Stimulated activated CD4-positive, alpha-beta T cell treated with anti-CD3 and anti-CD28 coated beads, Interleukin-15, amount 100 ng/mL, for 48 hours (primary cell): ENCODE results near the gene RBFOX1.
"Not testable (repeated sequence)": the region's sequence is repeated elsewhere in the genome, so short reads cannot be mapped to it uniquely, and the experiment has no call there.

Experiments used
- DNase-seq, 2 donors: peaks; one replicate each; pipeline ENCODE4 v3.0.0-alpha.2; 2020; ENCODE audit warnings: low read depth in 2 of 2

Gene RBFOX1

DNA sequence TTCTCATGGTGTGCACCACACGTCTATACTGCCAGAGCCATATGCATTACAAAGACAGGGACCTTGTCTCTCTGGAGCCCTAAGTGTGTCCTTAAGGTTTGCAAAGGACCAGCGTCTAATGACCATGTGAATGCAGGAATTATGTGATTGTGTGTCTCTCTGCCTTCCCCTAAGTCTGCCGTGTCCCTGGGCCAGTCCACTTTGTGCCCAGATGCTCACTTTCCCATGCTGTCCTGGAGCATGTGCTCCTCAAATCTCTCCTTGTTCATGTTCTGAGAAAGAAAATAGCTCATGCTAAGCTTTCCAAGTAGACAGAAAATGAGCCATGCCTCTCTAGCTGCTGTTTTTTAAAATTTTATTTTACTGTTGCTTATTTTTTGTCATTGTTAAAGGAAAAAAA lies 125.5 kb downstream of the RBFOX1 start:
- no peak for DNase-seq

DNA sequence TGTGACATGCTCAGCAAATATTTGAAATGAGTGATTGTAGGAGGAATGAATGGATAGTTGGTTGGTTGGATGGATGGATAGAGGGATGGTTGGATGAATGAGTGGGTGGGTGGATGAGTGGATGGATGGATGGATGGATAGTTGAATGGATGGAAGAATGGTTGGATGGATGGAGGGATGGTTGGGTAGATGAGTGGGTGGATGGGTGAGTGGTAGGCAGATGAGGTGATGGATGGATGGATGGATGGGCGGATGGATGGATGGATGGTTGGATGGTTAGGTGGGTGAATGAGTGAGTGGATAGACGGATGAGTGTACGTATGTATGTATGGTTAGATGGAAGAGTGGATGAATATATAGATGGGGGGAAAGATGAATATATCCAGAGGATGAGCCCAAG lies 137.7 kb downstream of the RBFOX1 start:
- no peak for DNase-seq

- no peak for DNase-seq
Measured at GRCh38 chr16:7471268-7471667, 138.6 kb downstream of the RBFOX1 start.

DNA sequence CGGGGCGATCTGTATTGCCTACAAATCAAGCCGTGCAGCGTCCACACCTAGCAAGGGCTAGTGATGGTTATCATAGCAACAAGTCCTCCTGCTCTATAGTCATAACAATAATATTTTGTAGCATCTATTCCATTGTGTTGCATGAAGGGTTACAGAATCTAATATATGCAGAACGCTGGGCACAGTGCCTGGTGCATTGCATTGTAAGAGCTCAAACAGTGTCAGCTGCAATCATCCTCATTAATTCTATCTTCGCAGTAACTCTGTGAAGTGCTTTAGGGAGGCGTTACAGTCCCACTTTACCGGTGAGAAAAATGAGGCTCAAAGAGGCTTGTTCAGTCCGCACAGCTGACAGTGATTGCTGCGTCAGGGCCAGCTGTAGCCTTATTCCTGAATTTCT lies 149.4 kb downstream of the RBFOX1 start:
- no peak for DNase-seq

- no peak for DNase-seq
Measured at GRCh38 chr16:7482596-7483290, 150.1 kb downstream of the RBFOX1 start.

DNA sequence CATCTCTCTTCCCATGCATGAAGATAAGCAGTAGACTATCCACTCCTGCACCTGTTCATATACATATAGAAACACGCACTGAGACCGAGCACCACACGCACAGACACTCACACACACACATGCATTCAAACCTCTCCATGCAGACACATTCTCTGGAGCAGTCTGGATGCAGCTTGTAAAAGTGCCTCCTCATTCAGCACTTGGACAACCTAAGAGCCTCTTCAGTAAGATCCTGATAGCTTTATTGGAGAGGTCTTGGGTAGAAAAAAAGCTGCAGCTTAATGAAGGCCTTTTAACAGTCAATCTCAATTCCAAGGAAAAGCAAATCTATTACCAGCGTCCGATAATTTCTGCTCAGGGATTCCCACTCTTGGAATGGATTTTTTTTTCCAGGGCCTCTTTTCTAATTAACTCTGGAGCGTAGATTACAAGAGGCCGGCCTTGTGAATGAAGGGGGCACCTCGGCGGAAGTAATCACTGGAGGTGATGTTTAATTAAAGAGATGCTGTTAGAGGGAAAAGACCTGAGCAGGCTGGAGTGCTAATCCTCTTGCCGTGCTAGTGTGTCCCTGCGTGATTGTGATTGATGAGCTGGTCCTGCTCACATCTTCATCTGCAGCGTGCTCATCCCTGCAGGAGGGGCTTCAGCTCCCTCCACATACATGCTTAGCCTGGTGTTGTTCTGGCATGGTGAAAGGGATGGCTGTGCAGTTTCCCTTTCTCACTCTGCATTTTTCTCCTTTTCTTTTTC lies 155.1 kb downstream of the RBFOX1 start:
- no peak for DNase-seq

GRCh38 chr16:7492122-7492521 lies 159.5 kb downstream of the RBFOX1 start:
- DNase-seq, result no peak

DNA sequence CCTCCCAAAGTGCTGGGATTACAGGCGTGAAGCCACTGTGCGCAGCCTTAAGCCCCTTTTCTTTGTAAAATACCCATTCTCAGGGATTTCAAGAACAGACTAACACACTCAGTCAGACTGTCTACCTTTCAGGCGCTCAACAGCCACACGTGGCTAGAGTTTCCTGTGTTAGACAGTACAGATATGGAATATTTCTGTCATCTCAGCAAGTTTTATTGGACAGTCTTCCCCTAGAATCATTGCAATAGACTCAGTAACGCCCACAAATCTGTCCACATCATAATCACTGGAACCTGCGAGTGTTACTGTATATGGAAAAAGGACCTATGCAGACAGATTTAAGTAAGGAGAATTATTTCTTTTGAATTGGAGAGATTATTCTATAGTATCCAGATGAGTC lies 160.5 kb downstream of the RBFOX1 start:
- DNase-seq, result no peak

DNA sequence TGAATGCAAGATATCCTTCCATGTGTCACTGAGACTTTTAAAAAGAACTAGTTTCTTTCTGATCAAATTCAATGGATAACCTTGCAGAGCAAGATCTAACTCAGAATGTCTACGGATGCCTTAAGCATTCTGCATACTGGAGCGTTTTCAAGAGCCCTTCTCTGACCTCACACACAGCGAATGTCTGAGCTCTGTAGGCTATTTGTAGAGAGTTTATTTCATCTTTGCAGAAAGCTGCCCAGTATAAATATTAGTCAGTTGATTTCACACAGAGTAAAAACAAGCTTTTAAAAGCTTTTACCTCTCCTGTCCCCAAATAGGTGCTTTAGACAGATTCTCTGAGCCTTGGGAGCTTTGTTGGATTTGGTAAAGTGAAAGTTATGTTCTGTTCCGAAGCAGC lies 165.0 kb downstream of the RBFOX1 start:
- DNase-seq, result no peak

- no peak for DNase-seq
Measured at GRCh38 chr16:7501868-7502267, 169.2 kb downstream of the RBFOX1 start.

GRCh38 chr16:7502591-7503157 lies 170.0 kb downstream of the RBFOX1 start:
- not testable (repeated sequence) for DNase-seq

DNA sequence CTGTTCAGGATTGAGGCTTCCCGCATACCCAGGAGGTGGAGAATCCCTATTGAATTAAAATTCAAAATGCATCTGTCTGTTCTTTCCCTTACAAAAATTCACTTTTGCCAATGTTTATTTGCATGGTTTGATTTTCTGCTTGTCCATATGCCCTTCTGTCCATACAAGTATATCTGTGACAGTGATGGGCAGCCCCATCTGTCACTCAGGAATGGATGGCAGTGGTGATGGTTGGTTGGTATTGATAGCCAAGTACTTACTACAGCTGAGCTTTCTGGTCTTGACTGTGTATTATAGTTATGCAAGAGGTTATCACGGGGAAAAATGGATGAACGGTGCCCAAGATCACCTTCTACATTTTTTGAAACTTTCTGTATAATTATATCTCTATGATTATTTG lies 171.0 kb downstream of the RBFOX1 start:
- DNase-seq, result no peak

DNA sequence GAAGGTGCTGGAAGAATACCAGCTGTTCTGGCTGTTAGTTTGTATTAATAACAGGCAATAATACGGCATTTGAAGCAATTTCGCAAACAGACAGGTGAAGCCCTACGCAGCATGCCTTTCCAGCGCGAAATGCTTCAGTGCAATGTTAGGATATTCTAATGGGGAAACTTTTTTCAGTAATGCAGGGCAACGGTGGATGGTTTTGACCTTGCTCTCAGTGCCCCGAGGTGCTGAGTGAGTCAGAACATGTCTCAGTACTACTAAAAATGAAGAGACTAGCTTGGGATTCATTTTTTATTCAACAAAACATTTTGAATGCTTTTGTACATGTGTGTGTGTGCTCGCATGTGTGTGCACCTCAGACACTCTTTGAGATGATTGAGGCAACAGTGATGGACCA lies 172.2 kb downstream of the RBFOX1 start:
- DNase-seq, result no peak

- no peak for DNase-seq
Measured at GRCh38 chr16:7505495-7505894, 172.8 kb downstream of the RBFOX1 start.

- DNase-seq, result no peak
Measured at GRCh38 chr16:7506363-7506762, 173.7 kb downstream of the RBFOX1 start.

- no peak for DNase-seq
Measured at GRCh38 chr16:7508656-7509055, 176.0 kb downstream of the RBFOX1 start.

DNA sequence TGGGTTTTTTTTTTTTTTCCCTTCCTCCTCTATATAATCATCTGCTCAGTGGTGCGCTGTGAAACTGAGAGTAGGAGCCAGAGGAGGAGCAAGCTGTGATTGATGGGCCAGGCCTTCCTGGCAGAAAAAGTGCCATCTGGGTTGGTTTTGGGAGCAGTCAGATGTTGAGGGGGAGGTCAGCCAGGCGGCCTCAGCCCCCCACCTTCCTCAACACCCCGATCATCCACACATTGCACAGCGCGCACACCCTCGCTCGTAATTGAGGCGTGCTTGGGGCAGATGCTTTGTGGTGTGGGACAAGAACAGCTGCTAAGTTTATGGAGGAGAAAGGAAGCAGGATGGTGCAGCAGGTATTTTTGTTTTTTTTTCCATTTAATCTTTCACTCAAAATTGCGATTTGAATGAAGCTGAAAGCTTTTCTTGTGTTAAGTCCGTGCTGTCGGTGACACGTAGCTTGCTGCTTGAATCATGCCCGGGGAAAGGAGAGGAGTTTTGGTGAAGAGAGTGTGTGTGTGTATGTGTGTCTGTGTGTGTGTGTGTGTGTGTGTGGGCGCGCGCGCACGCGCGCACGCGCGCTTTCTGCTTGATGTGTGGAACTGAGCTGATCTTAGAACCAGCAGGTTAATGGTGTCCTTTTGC lies 177.4 kb downstream of the RBFOX1 start:
- DNase-seq, result no peak

DNA sequence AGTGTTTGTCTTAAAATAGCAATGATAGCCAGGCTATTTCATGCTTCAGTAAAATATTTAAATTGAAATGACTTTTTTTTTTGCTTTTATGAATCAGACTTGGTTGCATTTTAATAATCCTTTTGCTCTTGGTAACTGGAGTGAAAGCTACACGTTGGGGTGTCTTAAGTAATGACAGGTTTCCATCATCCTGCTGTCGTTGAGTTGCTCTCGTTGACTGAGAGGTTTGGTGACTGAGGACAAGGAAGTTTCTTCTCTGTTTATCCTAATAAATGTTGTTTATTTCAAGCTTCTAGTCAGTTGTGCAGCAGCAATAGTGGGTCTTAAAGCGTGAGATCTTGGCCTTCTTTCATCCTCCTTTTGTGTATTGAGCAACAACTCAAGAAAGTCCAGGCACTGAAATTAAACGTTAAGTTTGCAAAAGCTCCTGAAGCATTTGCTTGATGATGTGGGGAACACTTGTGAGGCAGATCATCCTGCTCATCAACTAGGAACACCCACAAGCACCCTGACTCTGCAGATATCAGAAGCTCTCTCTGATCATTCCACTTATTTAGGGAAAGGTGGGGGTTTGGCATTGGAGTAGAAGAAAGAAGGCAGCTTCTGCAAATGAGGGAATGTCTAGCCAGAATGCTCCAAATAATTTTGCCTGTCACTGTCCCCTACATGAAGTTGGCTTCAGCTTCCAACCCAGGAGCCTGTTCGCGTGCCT lies 179.1 kb downstream of the RBFOX1 start:
- no peak for DNase-seq

DNA sequence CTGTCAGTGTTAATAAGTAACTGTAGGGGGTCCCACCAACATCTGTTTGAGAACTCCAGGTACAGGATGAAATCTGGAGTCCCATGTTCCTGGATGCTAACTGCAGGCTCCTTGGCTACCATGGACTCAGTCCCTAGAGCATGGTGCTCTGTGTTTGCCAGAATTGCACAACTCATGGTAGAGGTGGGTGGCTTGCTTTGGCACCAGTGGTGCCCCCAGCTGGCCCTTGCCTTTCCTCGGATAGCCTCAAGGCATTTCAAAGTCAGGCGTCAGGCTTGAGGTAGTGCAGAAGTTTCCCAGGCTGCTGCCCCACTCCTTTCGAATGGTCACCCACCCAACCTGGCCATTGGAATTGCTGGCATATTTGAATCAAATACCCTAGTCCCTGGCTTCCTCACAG lies 179.9 kb downstream of the RBFOX1 start:
- no peak for DNase-seq

- DNase-seq, result no peak
Measured at GRCh38 chr16:7513429-7513828, 180.8 kb downstream of the RBFOX1 start.

- DNase-seq, result no peak
Measured at GRCh38 chr16:7515543-7515942, 182.9 kb downstream of the RBFOX1 start.

- no peak for DNase-seq
Measured at GRCh38 chr16:7517496-7517895, 184.9 kb downstream of the RBFOX1 start.
